ENCODE data around the gene EPO. TPM values are rescaled to one million over a fixed set of nuclear protein-coding genes. Genes with fewer than 3 reads are reported as not detected.
"Not testable (repeated sequence)": the region's sequence is repeated elsewhere in the genome, so short reads cannot be mapped to it uniquely, and the experiment has no call there.

Gene EPO
- total RNA-seq, 1 donor from 2014 or later = not detected

DNA sequence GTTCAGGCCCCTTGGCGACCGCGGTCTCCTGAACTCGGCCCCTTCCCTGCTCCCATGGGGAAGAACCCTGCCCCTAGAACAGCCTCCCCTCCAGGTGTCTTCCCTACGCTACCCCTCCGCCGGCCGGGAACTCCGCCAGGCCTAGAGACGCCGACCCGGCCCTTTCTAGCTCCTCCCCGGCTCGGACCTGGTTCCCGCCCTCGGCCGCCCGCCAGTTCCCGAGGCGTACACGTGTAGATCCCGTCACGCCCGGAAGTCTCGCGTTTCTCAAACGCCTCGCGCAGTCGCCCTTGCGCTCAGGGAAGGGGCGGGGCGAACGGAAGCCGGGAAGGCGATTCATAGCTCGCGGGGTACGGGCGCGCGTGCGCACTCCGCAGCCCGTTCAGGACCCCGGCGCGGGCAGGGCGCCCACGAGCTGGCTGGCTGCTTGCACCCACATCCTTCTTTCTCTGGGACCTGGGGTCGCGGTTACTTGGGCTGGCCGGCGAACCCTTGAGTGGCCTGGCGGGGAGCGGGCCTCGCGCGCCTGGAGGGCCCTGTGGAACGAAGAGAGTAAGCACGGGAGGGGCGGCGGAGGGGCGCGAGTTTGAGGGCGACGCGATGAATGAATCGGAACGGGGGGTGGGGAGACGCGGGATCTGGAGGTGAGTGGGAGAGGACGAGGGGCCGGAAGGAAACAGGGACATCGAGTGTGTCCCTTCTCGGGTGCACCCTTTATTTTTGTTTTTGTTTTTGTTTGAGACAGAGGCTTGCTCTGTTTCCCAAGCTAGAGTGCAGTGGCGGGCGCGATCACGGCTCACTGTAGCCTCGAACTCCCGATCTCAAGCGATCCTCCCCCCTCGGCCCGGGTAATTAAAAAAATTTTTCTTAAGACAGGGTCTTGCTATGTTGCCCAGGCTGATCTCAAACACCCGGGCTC is 14.3 kb upstream of the EPO start, which contains the start of gene POP7:
POP7 (plus strand) TSS at position 369 of the 919 bp plus-strand sequence. CDS start 710 bp downstream, outside the sequence.
- peak; percentile 92 for DNase-seq

DNA sequence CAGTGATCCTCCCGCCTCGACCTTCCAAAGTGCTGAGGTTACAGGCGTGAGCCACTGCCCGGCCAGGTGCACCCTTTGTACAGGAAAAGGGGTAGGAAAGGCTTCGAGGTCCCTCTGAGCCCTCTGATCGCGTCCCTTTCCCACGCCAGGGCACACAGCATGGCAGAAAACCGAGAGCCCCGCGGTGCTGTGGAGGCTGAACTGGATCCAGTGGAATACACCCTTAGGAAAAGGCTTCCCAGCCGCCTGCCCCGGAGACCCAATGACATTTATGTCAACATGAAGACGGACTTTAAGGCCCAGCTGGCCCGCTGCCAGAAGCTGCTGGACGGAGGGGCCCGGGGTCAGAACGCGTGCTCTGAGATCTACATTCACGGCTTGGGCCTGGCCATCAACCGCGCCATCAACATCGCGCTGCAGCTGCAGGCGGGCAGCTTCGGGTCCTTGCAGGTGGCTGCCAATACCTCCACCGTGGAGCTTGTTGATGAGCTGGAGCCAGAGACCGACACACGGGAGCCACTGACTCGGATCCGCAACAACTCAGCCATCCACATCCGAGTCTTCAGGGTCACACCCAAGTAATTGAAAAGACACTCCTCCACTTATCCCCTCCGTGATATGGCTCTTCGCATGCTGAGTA is 13.5 kb upstream of the EPO start:
- DNase-seq = no peak

DNA sequence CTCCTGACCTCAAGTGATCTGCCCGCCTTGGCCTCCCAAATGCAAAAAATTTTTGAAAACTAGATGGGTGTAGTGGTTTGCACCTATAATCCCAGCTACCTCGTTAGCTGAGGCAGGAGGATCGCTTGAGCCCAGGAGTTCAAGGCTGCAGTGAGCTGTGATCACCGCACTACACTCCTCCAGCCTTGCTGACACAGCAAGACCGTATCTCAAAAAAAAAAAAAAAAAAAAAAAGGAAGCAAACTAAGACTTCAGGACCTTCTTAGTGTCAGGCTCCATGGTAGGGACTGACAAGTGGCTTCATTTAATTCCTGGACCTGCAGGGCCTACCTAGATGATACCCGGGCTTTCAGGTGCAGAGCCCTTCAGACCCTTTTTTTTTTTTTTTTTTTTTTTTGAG is 11.9 kb upstream of the EPO start:
- no peak for DNase-seq

DNA sequence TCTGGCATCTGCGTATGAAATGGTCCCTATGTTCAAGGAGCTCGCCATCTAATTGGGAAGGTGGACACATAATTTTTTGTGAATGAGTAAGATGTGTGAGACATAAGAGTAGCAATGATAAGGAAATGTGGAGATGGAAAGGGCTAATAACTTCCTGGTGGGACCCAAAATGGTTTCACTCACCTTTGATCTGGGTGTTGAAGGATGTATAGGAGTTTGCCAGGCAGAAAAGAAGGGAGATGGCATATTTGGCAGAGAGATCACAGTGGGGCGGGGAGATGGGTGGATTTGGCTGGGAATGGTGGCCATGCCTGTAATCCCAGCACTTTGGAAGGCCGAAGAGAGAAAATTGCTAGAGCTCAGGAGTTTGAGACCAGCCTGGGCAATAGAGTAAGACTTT is 9.8 kb upstream of the EPO start:
- DNase-seq = no peak

DNA sequence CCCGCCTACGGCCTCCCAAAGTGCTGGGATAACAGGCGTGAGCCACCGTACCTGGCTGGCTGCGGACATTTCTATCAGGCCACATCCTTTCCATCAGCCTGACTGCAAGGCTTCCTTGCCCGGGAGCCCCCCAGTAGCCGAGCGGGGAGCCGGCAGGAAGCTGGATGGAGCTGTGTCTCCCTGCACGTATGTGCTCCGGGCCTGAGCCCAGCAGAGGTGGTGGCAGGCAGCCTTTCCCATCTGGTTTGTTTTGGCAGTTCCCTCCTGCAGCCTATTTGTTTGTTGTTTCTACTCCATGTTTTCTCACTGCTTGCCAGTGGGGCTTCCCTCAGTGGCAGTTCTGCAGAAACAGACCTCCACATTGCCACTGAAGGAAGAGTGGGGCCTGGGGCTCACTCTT is 8.9 kb upstream of the EPO start:
- no peak for DNase-seq

DNA sequence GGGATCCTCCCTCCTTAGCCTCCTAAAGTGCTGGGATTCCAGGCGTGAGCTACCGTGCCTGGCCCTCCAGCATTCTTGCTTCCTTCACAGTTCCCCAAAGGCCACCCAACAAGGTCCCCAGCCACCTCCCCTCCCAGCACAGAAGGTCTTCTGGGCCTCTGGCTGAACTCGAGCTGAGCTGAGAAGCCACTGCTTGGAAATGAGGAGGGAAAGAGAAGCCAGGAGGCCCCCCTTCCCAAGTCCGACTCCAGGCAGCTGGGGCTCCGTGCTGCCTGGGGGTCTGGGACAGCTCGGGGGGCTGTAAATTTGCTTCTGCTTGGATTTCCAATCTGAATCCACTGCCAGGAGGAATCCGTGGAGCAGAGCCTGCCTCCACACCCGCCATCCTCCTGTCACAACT is 5.5 kb upstream of the EPO start:
- no peak for DNase-seq

DNA sequence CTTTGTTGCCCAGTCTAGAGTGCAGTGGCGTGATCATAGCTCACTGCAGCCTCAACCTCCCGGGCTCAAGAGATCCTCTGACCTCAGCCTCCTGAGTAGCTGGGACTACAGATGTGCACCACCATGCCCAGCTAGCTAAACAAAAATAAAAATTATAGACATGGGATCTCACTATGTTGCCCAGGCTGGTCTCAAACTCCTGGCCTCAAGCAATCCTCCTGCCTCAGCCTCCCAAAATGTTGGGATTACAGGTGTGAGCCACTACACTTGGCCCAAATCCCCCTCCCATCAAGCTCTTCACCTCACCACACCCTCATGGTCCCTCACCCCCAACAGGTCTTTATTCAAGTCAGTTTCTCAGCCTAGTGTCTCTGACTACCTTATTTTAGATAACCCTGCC is 3.2 kb upstream of the EPO start:
- DNase-seq = not testable (repeated sequence)

DNA sequence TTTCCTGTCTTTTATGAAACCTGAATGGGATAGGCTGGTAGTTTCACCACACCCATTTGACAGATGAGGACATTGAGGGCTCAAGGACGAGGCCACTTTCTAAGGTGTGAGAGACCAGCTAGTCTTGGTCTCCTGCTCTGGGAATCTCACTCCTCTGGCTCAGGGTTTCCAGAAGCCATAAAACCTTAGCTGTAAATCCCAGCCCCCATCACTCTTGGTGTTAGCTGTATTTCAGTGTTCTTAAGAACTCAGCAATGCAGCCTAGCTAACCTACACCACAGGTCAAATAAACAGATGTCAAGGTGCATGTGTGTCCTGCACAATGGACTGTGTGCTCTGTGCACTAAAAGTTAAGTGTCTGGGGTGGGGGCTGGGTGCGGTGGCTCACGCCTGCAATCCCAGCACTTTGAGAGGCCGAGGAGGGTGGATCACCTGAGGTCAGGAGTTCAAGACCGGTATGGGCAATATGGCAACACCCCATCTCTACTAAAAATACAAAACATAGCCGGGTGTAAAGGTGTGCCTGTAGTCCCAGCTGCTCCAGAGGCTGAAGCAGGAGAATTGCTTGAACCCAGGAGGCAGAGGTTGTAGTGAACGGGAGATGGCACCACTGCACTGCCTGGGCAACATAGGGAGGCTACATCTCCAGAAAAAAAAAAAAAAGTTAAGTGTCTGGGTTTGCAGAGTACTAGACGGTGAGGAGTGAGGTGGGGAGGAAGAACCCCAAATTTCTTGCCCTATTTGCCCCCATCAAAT is 567 bp upstream of the EPO start:
- no peak for DNase-seq

DNA sequence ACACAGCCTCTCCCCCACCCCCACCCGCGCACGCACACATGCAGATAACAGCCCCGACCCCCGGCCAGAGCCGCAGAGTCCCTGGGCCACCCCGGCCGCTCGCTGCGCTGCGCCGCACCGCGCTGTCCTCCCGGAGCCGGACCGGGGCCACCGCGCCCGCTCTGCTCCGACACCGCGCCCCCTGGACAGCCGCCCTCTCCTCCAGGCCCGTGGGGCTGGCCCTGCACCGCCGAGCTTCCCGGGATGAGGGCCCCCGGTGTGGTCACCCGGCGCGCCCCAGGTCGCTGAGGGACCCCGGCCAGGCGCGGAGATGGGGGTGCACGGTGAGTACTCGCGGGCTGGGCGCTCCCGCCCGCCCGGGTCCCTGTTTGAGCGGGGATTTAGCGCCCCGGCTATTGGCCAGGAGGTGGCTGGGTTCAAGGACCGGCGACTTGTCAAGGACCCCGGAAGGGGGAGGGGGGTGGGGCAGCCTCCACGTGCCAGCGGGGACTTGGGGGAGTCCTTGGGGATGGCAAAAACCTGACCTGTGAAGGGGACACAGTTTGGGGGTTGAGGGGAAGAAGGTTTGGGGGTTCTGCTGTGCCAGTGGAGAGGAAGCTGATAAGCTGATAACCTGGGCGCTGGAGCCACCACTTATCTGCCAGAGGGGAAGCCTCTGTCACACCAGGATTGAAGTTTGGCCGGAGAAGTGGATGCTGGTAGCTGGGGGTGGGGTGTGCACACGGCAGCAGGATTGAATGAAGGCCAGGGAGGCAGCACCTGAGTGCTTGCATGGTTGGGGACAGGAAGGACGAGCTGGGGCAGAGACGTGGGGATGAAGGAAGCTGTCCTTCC is 620 bp downstream of the EPO start:
- DNase-seq = no peak

DNA sequence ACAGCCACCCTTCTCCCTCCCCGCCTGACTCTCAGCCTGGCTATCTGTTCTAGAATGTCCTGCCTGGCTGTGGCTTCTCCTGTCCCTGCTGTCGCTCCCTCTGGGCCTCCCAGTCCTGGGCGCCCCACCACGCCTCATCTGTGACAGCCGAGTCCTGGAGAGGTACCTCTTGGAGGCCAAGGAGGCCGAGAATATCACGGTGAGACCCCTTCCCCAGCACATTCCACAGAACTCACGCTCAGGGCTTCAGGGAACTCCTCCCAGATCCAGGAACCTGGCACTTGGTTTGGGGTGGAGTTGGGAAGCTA is 1.2 kb downstream of the EPO start:
- no peak for DNase-seq

DNA sequence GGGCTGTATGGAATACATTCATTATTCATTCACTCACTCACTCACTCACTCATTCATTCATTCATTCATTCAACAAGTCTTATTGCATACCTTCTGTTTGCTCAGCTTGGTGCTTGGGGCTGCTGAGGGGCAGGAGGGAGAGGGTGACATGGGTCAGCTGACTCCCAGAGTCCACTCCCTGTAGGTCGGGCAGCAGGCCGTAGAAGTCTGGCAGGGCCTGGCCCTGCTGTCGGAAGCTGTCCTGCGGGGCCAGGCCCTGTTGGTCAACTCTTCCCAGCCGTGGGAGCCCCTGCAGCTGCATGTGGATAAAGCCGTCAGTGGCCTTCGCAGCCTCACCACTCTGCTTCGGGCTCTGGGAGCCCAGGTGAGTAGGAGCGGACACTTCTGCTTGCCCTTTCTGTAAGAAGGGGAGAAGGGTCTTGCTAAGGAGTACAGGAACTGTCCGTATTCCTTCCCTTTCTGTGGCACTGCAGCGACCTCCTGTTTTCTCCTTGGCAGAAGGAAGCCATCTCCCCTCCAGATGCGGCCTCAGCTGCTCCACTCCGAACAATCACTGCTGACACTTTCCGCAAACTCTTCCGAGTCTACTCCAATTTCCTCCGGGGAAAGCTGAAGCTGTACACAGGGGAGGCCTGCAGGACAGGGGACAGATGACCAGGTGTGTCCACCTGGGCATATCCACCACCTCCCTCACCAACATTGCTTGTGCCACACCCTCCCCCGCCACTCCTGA is 2.4 kb downstream of the EPO start:
- no peak for DNase-seq

DNA sequence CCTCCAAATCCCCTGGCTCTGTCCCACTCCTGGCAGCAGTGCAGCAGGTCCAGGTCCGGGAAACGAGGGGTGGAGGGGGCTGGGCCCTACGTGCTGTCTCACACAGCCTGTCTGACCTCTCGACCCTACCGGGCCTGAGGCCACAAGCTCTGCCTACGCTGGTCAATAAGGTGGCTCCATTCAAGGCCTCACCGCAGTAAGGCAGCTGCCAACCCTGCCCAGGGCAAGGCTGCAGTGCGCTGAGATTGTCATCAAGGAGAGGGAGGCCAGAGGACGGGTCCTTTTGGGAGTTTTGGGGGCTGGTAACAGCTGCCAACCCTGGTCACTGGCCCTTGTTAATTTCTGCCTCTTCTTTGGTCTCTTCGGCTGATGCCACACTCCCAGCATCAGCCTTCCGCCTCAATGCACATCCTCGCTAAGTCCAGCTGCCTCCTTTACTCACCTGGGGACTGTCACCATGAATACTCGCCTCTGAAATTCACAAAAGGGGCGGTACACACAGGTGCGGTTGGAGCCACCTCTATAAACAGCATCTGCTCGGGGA is 3.5 kb downstream of the EPO start:
- DNase-seq = no peak

DNA sequence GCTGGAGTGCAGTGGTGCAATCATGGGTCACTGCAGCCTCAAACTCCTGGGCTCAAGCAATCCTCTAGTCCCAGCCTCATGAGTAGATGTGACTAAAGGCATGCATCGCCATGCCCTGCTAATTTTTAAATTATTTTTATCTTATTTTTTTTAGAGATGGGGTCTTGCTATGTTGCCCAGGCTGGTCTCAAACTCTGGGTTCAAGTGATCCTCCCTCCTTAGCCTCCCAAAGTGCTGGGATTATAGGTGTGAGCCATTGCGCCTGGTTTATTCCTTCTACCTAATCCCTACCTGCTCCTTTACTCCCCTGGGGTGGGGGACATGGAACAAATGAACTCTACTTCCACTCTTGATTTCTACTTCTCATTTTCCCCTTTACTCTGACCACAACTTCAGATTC is 4.1 kb downstream of the EPO start:
- not testable (repeated sequence) for DNase-seq

DNA sequence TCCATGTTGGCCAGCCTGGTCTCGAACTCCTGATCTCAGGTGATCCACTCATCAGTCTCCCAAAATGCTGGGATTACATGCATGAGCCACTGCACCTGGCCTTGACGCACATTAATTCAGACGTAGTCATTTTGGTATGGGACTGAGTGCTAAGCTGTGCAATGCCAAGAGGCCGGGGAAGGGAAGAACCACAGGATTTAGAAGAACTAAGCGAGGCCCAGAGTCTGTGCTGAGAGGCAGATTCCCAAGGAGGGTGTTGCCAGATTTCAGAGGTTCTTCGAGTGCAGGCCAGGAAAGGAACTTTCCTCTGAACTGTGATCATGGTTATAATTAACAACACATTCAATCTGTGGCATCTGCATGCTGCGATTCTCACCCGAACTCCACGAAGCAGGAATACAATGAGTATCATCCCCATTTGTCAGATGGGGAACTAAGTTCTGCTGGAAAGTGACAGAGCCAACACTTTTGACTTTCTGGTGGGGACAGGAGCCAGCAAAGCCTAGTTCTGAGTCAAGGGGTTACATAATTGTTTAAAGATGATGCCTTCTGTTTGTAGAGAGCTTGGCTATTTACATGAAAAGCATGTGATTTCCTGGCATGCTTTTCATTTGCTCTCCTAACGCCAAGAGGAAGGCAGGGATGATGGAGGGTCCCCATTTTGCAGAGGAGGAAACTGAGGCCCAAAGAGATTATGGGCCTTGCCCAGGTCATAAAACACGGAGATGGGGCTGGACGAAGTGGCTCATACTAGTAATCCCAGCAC is 6.9 kb downstream of the EPO start:
- no peak for DNase-seq

DNA sequence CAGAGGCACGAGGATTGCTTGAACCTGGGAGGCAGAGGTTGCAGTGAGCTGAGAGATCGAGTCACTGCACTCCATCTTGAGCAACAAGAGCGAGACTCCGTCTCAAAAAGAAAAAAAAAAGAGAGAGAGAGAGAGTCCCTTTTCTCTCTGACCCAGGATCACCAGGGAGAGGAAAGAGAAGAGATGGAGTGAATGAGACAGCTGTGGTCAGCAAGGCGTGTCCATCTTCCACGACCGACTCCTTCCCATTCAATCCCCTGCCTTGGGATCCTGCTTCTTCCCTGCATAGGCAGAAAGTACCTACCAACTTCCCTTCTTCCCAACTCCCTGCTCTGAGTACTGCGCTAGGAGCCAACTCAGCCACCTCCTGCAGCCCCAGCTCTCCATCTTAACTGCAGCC is 7.9 kb downstream of the EPO start:
- DNase-seq = no peak

DNA sequence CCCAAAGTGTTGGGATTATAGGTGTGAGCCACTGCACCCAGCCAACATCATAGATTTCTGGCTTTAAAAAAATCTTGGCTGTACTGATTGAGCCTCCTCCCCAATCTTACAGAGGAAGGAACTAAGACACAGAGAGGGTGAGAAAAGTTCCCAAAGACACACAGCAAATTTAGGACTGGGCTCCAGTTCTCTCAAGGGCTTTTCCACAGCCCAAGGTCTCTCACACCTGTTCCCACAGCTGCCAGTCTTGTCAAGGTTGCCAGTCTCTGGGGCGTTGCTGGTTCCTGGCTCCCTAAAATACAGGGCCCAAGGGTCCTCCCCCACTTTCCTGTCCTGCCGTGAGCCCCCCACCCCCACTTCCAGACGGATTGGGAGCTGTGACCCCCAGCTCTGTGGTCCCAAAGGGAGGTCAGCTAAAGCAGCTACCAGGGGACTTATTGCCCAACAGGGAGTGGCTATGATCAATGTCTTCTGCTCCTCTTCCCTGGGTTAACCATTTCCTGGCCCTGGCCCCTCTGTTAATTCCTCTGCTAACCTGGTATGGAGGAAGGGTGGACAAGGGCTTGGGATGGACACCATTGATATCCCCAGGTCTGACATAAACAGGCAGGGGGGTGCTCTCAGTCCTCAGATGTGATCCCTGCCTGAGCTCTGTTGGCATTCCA is 10.0 kb downstream of the EPO start:
- no peak for DNase-seq

DNA sequence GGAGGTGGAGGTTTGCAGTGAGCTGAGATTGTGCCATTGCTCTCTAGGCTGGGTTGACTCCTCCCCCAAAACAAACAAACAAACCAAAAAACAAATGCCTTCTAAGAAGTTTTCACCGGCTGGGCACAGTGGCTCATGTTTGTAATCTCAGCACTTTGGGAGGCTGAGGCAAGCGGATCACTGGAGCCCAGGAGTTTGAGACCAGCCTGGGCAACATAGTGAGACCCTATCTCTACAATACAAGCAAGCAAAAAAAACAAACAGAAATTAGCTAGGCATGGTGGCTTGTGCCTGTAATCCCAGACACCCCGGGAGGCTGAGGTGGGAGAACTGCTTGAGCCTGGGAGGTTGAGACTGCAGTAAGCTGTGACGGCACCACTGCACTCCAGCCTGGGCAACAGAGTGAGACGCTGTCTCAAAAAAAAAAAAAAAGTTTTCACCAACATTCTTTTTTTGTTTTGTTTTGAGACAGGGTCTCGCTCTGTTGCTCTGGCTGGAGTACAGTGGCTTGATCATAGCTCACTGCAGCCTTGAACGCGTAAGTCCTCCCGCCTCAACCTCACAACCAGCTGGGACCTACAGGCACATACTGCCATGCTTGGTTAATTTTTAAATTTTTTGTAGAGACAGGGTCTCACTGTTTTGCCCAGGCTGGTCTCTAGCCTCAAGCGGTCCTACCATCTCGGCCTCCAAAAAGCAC is 11.8 kb downstream of the EPO start:
- no peak for DNase-seq

DNA sequence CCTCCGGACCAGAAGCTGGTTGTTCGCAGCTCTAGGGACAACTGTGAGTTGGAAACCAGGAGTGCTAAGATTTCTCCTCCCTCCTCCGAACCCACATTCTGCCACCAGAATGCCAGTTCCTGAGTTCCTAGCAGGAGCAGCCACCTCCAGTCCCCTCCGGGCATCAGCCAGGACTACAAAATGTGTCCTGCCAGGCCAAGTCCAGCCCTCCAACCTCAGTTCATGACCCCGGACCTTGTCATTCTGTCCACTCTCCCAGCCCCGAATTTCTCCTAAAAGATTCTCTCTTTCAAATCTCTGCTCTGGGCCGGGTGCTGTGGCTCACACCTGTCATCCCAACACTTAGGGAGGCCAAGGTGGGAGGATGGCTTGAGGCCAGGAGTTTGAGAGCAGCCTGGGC is 15.5 kb downstream of the EPO start:
- DNase-seq = no peak

DNA sequence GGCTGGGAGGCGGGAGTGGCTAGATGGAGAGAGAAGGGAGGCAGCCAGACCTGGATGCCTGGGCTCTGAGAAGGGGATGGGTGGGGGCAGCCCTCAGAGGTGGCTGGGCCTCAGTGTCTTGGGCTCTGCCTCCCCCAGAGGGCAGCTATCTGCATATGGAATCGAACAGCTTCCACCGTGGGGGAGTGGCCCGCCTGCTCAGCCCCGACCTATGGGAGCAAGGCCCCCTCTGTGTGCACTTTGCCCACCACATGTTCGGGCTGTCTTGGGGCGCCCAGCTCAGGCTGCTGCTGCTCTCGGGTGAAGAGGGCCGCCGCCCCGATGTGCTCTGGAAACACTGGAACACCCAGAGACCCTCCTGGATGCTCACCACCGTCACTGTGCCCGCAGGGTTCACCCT is 16.4 kb downstream of the EPO start:
- no peak for DNase-seq

Data from occipital lobe (tissue), 2 donors.